GM19240 (cell line): Measurements from ENCODE around the gene TUBA8.
"Not testable (repeated sequence)": the region's sequence is repeated elsewhere in the genome, so short reads cannot be mapped to it uniquely, and the experiment has no call there.

ENCODE experiments used
- DNase-seq: peaks from one replicate; pipeline ENCODE4 v3.0.0; 2011; ENCODE audit warnings: low spot score; ENCODE audit not compliant: insufficient read length

The TUBA8 gene

GRCh38 chr22:18105981-18106380, 4.6 kb upstream of the TUBA8 start:
- not testable (repeated sequence) for DNase-seq

GRCh38 chr22:18106550-18107341, 3.9 kb upstream of the TUBA8 start:
- peak; percentile 41 for DNase-seq

- no peak for DNase-seq
Observed at GRCh38 chr22:18108187-18108586, 2.4 kb upstream of the TUBA8 start.

GRCh38 chr22:18109410-18110193, 1.0 kb upstream of the TUBA8 start:
- DNase-seq, result no peak

- no peak for DNase-seq
Observed at GRCh38 chr22:18110954-18111758, 547 bp downstream of the TUBA8 start.

- no peak for DNase-seq
Observed at GRCh38 chr22:18111759-18112330, 1.2 kb downstream of the TUBA8 start.

GRCh38 chr22:18112440-18112839, 1.8 kb downstream of the TUBA8 start:
- DNase-seq, result no peak

- no peak for DNase-seq
Observed at GRCh38 chr22:18113680-18114394, 3.2 kb downstream of the TUBA8 start.

- DNase-seq, result no peak
Observed at GRCh38 chr22:18114495-18114894, 3.9 kb downstream of the TUBA8 start.

GRCh38 chr22:18114976-18115652, 4.5 kb downstream of the TUBA8 start:
- no peak for DNase-seq

GRCh38 chr22:18115906-18116371, 5.3 kb downstream of the TUBA8 start:
- DNase-seq, result no peak

GRCh38 chr22:18116634-18117033, 6.0 kb downstream of the TUBA8 start:
- DNase-seq, result no peak

- no peak for DNase-seq
Observed at GRCh38 chr22:18118345-18118915, 7.8 kb downstream of the TUBA8 start.

- DNase-seq, result no peak
Observed at GRCh38 chr22:18119409-18120110, 9.0 kb downstream of the TUBA8 start.

GRCh38 chr22:18120857-18121256, 10.2 kb downstream of the TUBA8 start:
- no peak for DNase-seq

GRCh38 chr22:18121506-18121905, 10.9 kb downstream of the TUBA8 start:
- no peak for DNase-seq

- DNase-seq, result no peak
Observed at GRCh38 chr22:18121954-18122554, 11.4 kb downstream of the TUBA8 start.

GRCh38 chr22:18123476-18124025, 12.9 kb downstream of the TUBA8 start:
- not testable (repeated sequence) for DNase-seq
